ENCODE measurements around the gene NPY4R. TPM values are rescaled to one million over a fixed set of nuclear protein-coding genes. Genes with fewer than 3 reads are reported as not detected.
"Not testable (repeated sequence)": the region's sequence is repeated elsewhere in the genome, so short reads cannot be mapped to it uniquely, and the experiment has no call there.

NPY4R gene
- total RNA-seq, 2 donors from 2014 or later: not detected

- not testable (repeated sequence) for H3K4me3 Mint-ChIP-seq; H3K9me3 ChIP-seq (ENCODE audit: control insufficient read depth, low read length, poor library complexity, severe bottlenecking); H3K27me3 Mint-ChIP-seq; DNase-seq; ATAC-seq; H3K4me1 Mint-ChIP-seq; H3K27ac Mint-ChIP-seq; H3K36me3 Mint-ChIP-seq (ENCODE audit: low read depth)
These were observed 20.7 kb upstream of the NPY4R start for GRCh38 chr10:46486459-46486858.

DNA sequence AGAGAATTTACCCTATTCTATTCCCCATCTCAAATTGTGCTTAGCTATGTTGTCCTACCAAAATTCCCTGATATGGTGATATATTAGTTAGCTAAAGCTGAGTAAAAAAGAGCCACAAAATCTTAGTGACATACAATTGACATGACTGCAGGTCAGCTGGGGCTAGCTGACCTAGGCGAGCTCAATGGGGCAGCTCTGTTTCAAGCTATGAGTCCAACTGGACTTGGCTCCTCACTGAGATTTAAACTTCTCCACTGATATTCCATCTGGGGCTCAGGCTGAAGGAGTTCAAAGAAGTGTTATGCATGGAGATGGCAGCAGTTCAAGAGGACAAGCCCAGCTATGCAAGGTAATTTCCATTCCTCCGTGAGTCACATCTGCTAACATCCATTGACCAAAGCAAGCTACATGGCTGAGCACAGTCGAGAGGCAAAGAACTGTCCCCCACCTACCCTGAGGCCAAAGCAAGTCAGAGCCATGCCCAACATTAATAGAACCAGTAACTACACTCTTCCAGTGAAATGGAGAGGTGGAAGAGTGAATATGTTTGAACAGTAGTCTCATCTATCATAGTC, 9.1 kb upstream of the NPY4R start:
- H3K9me3 ChIP-seq (ENCODE audit: control insufficient read depth, low read length, poor library complexity, severe bottlenecking); H3K27me3 Mint-ChIP-seq; H3K36me3 Mint-ChIP-seq (ENCODE audit: low read depth); H3K4me1 Mint-ChIP-seq; DNase-seq; ATAC-seq; H3K27ac Mint-ChIP-seq; H3K4me3 Mint-ChIP-seq: not testable (repeated sequence)

- not testable (repeated sequence) for H3K27ac Mint-ChIP-seq; H3K27me3 Mint-ChIP-seq; ATAC-seq; H3K9me3 ChIP-seq (ENCODE audit: control insufficient read depth, low read length, poor library complexity, severe bottlenecking); H3K36me3 Mint-ChIP-seq (ENCODE audit: low read depth); H3K4me3 Mint-ChIP-seq; DNase-seq; H3K4me1 Mint-ChIP-seq
These were observed 8.0 kb upstream of the NPY4R start for GRCh38 chr10:46473758-46474157.

DNA sequence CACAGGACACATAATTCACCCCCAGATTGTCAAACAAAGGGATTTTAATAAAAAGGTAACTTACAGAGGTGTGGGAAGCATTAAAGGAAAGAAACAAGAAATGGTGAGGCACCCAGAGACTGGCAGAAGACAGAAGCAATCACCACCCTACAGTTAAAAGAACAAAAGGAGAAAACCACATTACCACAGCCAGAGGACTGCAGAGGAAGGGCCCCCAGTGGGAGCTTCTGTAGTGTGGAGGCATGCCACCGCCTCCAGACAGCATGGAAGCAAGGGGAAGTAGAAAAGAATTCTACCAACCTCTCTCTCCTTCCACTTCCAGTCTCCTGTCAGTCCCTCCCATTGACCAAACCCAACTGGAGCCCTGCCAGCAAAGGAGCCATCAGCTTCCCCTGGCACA, 4.4 kb upstream of the NPY4R start:
- not testable (repeated sequence) for H3K9me3 ChIP-seq (ENCODE audit: control insufficient read depth, low read length, poor library complexity, severe bottlenecking); H3K4me1 Mint-ChIP-seq; H3K4me3 Mint-ChIP-seq; H3K27ac Mint-ChIP-seq; H3K36me3 Mint-ChIP-seq (ENCODE audit: low read depth); DNase-seq; ATAC-seq; H3K27me3 Mint-ChIP-seq

DNA sequence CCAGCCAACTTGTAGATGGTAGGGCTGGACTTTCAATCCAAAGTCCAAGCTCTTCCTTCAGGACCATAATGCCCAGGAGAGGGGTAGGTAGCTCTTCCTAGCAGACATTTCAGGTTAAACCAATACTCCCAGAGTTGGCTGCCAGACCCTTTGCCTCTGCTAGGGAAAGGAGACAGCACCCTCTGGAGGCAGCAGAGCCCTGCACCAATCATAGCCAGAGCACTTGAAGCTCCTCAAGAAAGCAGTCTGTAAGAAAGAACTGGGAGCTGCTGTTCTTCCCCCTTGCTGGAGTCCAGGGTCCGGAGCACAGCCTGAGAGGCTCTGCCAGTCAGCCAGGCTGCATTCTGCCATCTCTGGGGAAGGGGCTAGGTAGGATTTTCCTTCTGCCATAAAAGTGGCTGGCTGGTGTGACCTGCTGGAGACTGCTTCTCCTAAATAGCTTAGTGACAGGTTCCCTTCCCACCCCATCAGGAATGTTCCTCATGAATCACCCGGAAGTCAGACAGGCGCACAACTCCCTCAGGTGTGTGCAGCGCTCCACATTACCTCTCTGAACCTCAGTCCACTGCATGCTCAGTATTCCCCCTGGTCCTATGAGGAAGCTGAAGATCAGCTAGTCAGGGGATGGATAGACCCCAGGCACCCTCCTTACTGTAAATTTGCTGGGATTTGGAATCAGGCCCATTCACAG, 2.5 kb upstream of the NPY4R start:
- not testable (repeated sequence) for DNase-seq; H3K27me3 Mint-ChIP-seq; H3K9me3 ChIP-seq (ENCODE audit: control insufficient read depth, low read length, poor library complexity, severe bottlenecking); H3K36me3 Mint-ChIP-seq (ENCODE audit: low read depth); H3K27ac Mint-ChIP-seq; ATAC-seq; H3K4me3 Mint-ChIP-seq; H3K4me1 Mint-ChIP-seq

DNA sequence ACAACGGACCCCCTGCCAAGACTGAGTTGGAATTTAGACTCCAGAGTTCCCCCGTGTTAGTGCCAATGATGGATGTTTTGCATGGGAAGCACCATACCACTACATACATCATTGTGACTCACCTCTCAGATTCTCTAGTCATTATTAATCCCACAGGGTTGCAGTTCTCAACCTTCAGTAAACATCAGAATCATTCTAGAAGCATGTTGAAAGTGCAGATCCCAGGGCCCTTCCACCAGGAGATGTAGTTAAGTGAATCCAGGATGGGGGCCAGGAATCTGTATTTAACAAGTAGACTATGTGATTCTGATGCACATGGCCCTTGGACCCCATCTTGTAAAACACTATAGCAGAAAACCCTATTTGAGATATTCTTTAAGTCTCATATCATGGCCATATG, 2.1 kb downstream of the NPY4R start:
- not testable (repeated sequence) for H3K4me3 Mint-ChIP-seq; H3K4me1 Mint-ChIP-seq; H3K27me3 Mint-ChIP-seq; DNase-seq; ATAC-seq; H3K27ac Mint-ChIP-seq; H3K9me3 ChIP-seq (ENCODE audit: control insufficient read depth, low read length, poor library complexity, severe bottlenecking); H3K36me3 Mint-ChIP-seq (ENCODE audit: low read depth)

DNA sequence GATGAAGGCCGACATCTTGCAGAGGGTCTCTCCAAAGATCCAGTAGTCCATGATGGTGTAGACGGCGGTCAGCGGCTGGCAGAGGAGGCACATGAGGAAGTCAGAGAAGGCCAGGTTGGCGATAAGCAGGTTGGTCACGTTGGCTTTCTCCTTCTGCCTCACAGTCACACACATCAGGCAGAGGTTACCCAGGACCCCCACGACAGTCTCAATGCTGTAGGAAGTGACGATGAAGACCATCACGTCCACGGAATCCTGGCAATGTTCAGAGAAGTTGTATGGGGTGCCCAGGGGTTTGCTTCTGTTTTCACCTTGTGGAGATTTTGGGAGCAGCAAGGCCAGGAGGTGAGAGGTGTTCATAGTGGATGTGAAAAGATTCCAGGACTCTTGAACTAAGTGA, 3.5 kb downstream of the NPY4R start:
- H3K4me3 Mint-ChIP-seq; H3K4me1 Mint-ChIP-seq; H3K9me3 ChIP-seq (ENCODE audit: control insufficient read depth, low read length, poor library complexity, severe bottlenecking); ATAC-seq; H3K36me3 Mint-ChIP-seq (ENCODE audit: low read depth); H3K27ac Mint-ChIP-seq; H3K27me3 Mint-ChIP-seq; DNase-seq: not testable (repeated sequence)

DNA sequence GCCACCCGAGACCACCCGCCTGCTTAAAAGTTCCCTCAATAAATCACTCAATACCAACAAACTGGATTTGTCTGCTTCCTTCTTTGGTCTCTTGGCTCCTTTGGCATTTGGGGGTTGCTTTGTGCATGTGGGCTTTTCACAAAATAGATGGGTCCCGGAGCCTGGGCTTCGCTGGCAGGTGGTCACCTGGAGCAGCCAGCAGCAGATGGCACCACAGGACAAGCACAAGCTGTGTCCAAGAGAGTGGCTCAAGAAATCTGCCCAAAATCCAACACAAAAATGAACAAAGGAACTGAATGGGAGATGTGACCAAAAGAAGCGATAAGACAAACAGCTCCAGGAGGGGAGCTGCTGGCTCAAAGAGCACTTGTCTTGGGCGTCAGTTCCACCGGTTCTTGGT, 6.2 kb downstream of the NPY4R start:
- not testable (repeated sequence) for ATAC-seq; H3K27ac Mint-ChIP-seq; H3K27me3 Mint-ChIP-seq; H3K9me3 ChIP-seq (ENCODE audit: control insufficient read depth, low read length, poor library complexity, severe bottlenecking); DNase-seq; H3K4me3 Mint-ChIP-seq; H3K4me1 Mint-ChIP-seq; H3K36me3 Mint-ChIP-seq (ENCODE audit: low read depth)

DNA sequence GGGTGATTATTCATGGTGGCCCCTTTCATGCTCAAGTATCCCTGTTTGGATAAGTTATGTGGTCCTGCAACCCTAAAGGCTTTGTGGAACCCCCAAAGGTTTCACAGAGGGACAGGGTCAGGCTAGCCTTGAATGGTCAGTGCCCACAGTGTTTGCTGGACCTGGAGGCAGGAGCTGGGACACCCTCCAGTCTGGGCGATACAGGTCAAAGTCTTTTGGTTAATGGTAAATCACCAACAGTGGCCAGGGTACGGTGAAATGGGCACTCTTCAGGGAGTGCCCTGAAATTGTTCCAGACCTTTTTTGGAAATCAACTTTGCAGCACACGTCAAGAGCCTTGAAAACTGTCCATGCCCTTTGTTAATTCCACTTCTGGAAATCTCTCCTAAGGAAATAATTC, 8.7 kb downstream of the NPY4R start:
- not testable (repeated sequence) for ATAC-seq; H3K27ac Mint-ChIP-seq; H3K27me3 Mint-ChIP-seq; H3K4me3 Mint-ChIP-seq; H3K36me3 Mint-ChIP-seq (ENCODE audit: low read depth); DNase-seq; H3K4me1 Mint-ChIP-seq; H3K9me3 ChIP-seq (ENCODE audit: control insufficient read depth, low read length, poor library complexity, severe bottlenecking)

DNA sequence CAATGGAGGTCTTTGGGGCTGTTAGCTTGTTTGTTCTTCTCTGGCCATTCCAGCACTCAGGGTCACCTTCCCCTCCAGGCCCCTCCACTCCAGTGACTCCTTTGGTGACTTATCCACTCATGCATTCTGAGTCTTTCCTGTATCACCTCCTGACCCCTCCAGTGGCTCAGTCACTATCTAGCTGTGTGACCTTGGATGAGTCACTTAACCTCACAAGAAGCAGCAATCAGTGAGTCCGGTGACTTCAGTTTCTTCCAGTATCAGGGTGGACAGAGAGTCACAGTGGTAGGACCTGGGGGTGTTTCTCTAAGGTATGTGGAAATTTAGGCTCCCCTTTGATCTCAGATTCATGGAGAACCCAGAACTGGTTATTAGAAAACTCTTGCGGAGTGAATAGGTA, 9.8 kb downstream of the NPY4R start:
- not testable (repeated sequence) for H3K9me3 ChIP-seq (ENCODE audit: control insufficient read depth, low read length, poor library complexity, severe bottlenecking); H3K36me3 Mint-ChIP-seq (ENCODE audit: low read depth); ATAC-seq; H3K27me3 Mint-ChIP-seq; H3K4me1 Mint-ChIP-seq; H3K27ac Mint-ChIP-seq; DNase-seq; H3K4me3 Mint-ChIP-seq

DNA sequence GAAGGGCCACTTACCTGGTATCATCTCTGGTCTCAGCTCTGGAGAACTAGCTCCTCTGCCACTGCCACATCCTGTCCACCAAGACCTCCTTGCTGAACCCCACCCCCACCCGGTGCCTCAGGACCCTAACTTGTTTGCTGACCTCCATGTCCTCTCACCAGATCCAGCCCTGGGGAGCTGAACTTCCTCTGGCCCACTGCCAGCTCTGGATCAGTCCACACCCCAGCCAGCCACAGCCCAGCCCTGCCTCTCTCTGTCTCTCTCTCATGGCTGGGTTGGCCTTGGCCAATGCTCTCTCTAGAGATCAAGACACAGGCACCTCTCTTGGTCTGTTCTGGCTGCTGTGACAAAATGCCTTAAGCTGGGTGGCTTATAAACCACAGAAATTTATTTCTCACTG, 14.4 kb downstream of the NPY4R start:
- H3K27me3 Mint-ChIP-seq, DNase-seq, ATAC-seq: not testable (repeated sequence)

GRCh38 chr10:46450829-46451228, 14.9 kb downstream of the NPY4R start:
- H3K9me3 ChIP-seq (ENCODE audit: control insufficient read depth, low read length, poor library complexity, severe bottlenecking); H3K4me1 Mint-ChIP-seq; H3K27me3 Mint-ChIP-seq; H3K36me3 Mint-ChIP-seq (ENCODE audit: low read depth); H3K27ac Mint-ChIP-seq; H3K4me3 Mint-ChIP-seq; DNase-seq; ATAC-seq: not testable (repeated sequence)

More for the DNA sequence above, 14.4 kb downstream of the NPY4R start:
- not testable (repeated sequence) for H3K4me3 Mint-ChIP-seq; H3K36me3 Mint-ChIP-seq (ENCODE audit: low read depth); H3K27ac Mint-ChIP-seq; H3K4me1 Mint-ChIP-seq; H3K9me3 ChIP-seq (ENCODE audit: control insufficient read depth, low read length, poor library complexity, severe bottlenecking)

DNA sequence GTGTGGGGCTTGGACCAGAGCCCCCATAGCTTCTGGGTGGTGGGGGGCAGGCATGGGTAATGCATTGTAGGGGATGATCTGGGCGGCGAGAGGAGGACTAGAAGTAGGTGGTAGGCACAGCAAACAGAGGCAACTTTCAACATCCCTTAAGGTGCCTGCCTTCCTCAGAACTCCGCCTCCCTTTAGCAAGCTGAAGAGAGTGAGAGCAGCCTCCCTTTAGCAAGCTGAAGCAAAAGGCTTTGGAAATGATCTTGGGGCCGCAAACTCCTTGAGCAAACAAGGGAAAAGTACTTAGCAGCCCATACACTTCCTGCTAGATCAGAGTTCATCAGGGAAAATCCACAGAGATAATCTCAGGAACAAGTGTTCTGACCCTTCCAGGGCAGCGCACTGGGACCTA, 18.3 kb downstream of the NPY4R start:
- not testable (repeated sequence) for ATAC-seq; H3K36me3 Mint-ChIP-seq (ENCODE audit: low read depth); H3K27me3 Mint-ChIP-seq; H3K9me3 ChIP-seq (ENCODE audit: control insufficient read depth, low read length, poor library complexity, severe bottlenecking); H3K4me3 Mint-ChIP-seq; H3K27ac Mint-ChIP-seq; DNase-seq; H3K4me1 Mint-ChIP-seq

DNA sequence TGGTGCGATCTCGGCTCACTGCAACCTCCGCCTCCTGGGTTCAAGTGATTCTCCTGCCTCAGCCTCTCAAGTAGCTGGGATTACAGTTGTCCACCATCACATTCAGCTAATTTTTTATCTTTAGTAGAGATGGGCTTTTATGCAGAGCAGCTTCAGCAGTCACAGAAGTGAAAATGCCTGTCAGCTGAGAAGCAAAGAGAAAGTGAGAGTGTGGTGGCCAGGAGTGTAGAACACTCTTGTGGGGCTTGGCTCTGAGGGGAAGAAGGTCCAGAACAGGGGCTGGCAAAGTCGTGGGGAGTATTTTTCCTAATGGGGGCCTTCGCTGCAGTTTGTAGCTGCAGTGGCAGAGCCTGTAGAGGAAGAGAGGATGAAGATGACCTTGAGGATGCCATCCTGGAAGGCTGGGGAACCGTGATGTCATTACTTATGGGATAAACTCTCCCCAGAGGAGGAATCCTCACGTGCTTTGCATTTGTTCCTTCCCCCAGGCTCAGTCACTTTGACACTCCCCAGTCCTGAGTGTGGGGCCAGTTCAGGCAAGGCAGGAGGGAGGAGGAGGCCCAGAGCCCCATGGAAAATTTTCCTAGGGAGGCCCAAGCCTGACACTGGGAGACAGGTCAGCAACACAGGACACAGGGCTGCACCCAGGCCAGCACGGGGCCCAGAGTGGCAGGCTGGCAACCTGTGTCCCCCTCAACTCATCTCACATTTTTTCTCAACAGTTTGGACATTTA, 20.2 kb downstream of the NPY4R start:
- not testable (repeated sequence) for H3K27ac Mint-ChIP-seq; ATAC-seq; H3K4me3 Mint-ChIP-seq; H3K4me1 Mint-ChIP-seq; DNase-seq; H3K36me3 Mint-ChIP-seq (ENCODE audit: low read depth); H3K27me3 Mint-ChIP-seq; H3K9me3 ChIP-seq (ENCODE audit: control insufficient read depth, low read length, poor library complexity, severe bottlenecking)

Measured in T-helper 17 cell (primary cell).